ENCODE data around the gene E2F4. TPM values are rescaled to one million over a fixed set of nuclear protein-coding genes. Genes with fewer than 3 reads are reported as not detected.

E2F4 gene
- total RNA-seq, 2 experiments from 2014 or later = 105 to 114 TPM

- ATAC-seq (ENCODE audit: low read depth) (no peak), DNase-seq (no peak)
- H3K27ac Mint-ChIP-seq = peak overlapping the region; percentile 14
- POLR2A ChIA-PET = interaction anchor here (10.3 kb wide), 1 partner anchor 15 kb away, joined by 130 read pairs; the partner anchor contains the start of genes FHOD1 and SLC9A5
- H3K27me3 Mint-ChIP-seq = no peaks in the 10 kb centered on the region
- peaks cover 12% of the 10 kb centered on the region for H3K4me1 Mint-ChIP-seq
- no peak overlapping the region for H3K4me3 Mint-ChIP-seq
- peaks cover 12% of the 10 kb centered on the region for H3K36me3 Mint-ChIP-seq
- H3K9me3 Mint-ChIP-seq = no peaks in the 10 kb centered on the region
Measured at GRCh38 chr16:67230809-67231660, 39.1 kb downstream of the E2F4 start.

GRCh38 chr16:67233596-67233995 is 41.6 kb downstream of the E2F4 start:
- no peak overlapping the region for H3K27ac Mint-ChIP-seq
- no peaks in the 10 kb centered on the region for H3K9me3 Mint-ChIP-seq
- peaks cover 24% of the 10 kb centered on the region for H3K36me3 Mint-ChIP-seq

GRCh38 chr16:67234180-67234597 is 42.2 kb downstream of the E2F4 start:
- ATAC-seq (ENCODE audit: low read depth) (no peak), DNase-seq (no peak)
- Mint-ChIP-seq H3K9me3 (no peaks in the 10 kb centered on the region), H3K27ac (no peak overlapping the region), H3K27me3 (no peaks in the 10 kb centered on the region), H3K4me3 (no peak overlapping the region), H3K36me3 (peaks cover 24% of the 10 kb centered on the region), H3K4me1 (peaks cover 12% of the 10 kb centered on the region)
- POLR2A ChIA-PET = interaction anchor here (1.1 to 3.6 kb wide), 2 partner anchors 10 to 13 kb away, joined by 3 to 17 read pairs; partner anchors contain the start of gene FHOD1

More at GRCh38 chr16:67233596-67233995, 41.6 kb downstream of the E2F4 start:
- Mint-ChIP-seq H3K4me3 (no peak overlapping the region), H3K27me3 (no peaks in the 10 kb centered on the region), H3K4me1 (peaks cover 12% of the 10 kb centered on the region)
- ATAC-seq (ENCODE audit: low read depth) = no peak
- POLR2A ChIA-PET = interaction anchor here (1.1 to 3.6 kb wide), 2 partner anchors 11 to 14 kb away, joined by 3 to 17 read pairs; partner anchors contain the start of gene FHOD1
- no peak for DNase-seq

- DNase-seq = no peak
- Mint-ChIP-seq H3K27ac (peak overlapping the region; percentile 44), H3K4me3 (no peak overlapping the region), H3K9me3 (no peaks in the 10 kb centered on the region), H3K36me3 (peaks cover 24% of the 10 kb centered on the region), H3K27me3 (no peaks in the 10 kb centered on the region), H3K4me1 (peaks cover 15% of the 10 kb centered on the region)
- POLR2A ChIA-PET = interaction anchor here (1.0 to 3.6 kb wide), 3 partner anchors 9 to 12 kb away, joined by 3 to 17 read pairs (median 3); partner anchors contain the start of genes FHOD1 and TMEM208
- peak; percentile 12 for ATAC-seq (ENCODE audit: low read depth)
Measured at GRCh38 chr16:67235816-67236562, 44.0 kb downstream of the E2F4 start.

- peak overlapping the region; percentile 44 for H3K27ac Mint-ChIP-seq
- ATAC-seq (ENCODE audit: low read depth) (peak; percentile 72), DNase-seq (peak; percentile 83)
- POLR2A ChIA-PET = interaction anchor here (0.6 to 3.6 kb wide), 4 partner anchors 8 to 27 kb away, joined by 3 to 17 read pairs (median 9); partner anchors contain the start of genes FHOD1 and TMEM208
- H3K27me3 Mint-ChIP-seq = no peaks in the 10 kb centered on the region
- peaks cover 20% of the 10 kb centered on the region for H3K4me1 Mint-ChIP-seq
- H3K36me3 Mint-ChIP-seq = peaks cover 26% of the 10 kb centered on the region
- no peak overlapping the region for H3K4me3 Mint-ChIP-seq
- H3K9me3 Mint-ChIP-seq = no peaks in the 10 kb centered on the region
Measured at GRCh38 chr16:67236563-67237395, 44.8 kb downstream of the E2F4 start.

GRCh38 chr16:67237396-67238277 is 45.7 kb downstream of the E2F4 start:
- Mint-ChIP-seq H3K36me3 (peaks cover 24% of the 10 kb centered on the region), H3K27me3 (no peaks in the 10 kb centered on the region), H3K27ac (no peak overlapping the region), H3K4me3 (no peak overlapping the region), H3K4me1 (peaks cover 24% of the 10 kb centered on the region), H3K9me3 (no peaks in the 10 kb centered on the region)
- ATAC-seq (ENCODE audit: low read depth) (no peak), DNase-seq (no peak)
- POLR2A ChIA-PET = interaction anchor here (1.2 to 3.2 kb wide), 2 partner anchors 11 to 28 kb away, joined by 3 to 14 read pairs; partner anchors contain the start of gene TMEM208

- Mint-ChIP-seq H3K27me3 (no peaks in the 10 kb centered on the region), H3K9me3 (no peaks in the 10 kb centered on the region), H3K4me1 (peaks cover 25% of the 10 kb centered on the region), H3K27ac (no peak overlapping the region), H3K4me3 (no peak overlapping the region), H3K36me3 (peaks cover 25% of the 10 kb centered on the region)
- no peak for ATAC-seq (ENCODE audit: low read depth)
- DNase-seq = no peak
- POLR2A ChIA-PET = interaction anchor here (3.2 kb wide), 1 partner anchor 11 kb away, joined by 14 read pairs; the partner anchor contains the start of gene TMEM208
Measured at GRCh38 chr16:67238278-67238575, 46.3 kb downstream of the E2F4 start.

GRCh38 chr16:67238806-67239470 is 47.0 kb downstream of the E2F4 start:
- H3K4me3 Mint-ChIP-seq = no peak overlapping the region
- POLR2A ChIA-PET = interaction anchor here (3.2 kb wide), 1 partner anchor 12 kb away, joined by 14 read pairs; the partner anchor contains the start of gene TMEM208
- DNase-seq (no peak), ATAC-seq (ENCODE audit: low read depth) (no peak)
- H3K4me1 Mint-ChIP-seq = peaks cover 30% of the 10 kb centered on the region
- H3K36me3 Mint-ChIP-seq = peaks cover 23% of the 10 kb centered on the region
- no peak overlapping the region for H3K27ac Mint-ChIP-seq
- H3K27me3 Mint-ChIP-seq = no peaks in the 10 kb centered on the region
- no peaks in the 10 kb centered on the region for H3K9me3 Mint-ChIP-seq

- H3K27ac Mint-ChIP-seq = peak overlapping the region; percentile 25
- POLR2A ChIA-PET = no interaction called here
- H3K27me3 Mint-ChIP-seq = no peaks in the 10 kb centered on the region
- H3K4me1 Mint-ChIP-seq = peaks cover 44% of the 10 kb centered on the region
- H3K9me3 Mint-ChIP-seq = no peaks in the 10 kb centered on the region
- H3K36me3 Mint-ChIP-seq = peaks cover 23% of the 10 kb centered on the region
- H3K4me3 Mint-ChIP-seq = no peak overlapping the region
- ATAC-seq (ENCODE audit: low read depth) (no peak), DNase-seq (no peak)
Measured at GRCh38 chr16:67240506-67240905, 48.6 kb downstream of the E2F4 start.

- Mint-ChIP-seq H3K27me3 (no peaks in the 10 kb centered on the region), H3K4me1 (peaks cover 41% of the 10 kb centered on the region), H3K9me3 (no peaks in the 10 kb centered on the region), H3K36me3 (peaks cover 19% of the 10 kb centered on the region), H3K27ac (peak overlapping the region; percentile 85), H3K4me3 (no peak overlapping the region)
- POLR2A ChIA-PET = interaction anchor here (9.4 kb wide), 1 partner anchor 13 kb away, joined by 130 read pairs; the partner anchor contains the start of gene TMEM208
- ATAC-seq (ENCODE audit: low read depth) (no peak), DNase-seq (no peak)
Measured at GRCh38 chr16:67241008-67241900, 49.3 kb downstream of the E2F4 start.
